Gastroesophageal sphincter (tissue), 3 donors: ENCODE results near the gene SLC7A14.

ENCODE experiments used
- EP300 ChIP-seq: sonication (generic); formaldehyde crosslinking; IDR thresholded peaks from one replicate; pipeline ENCODE4 v1.6.1; 2017; ENCODE audit warnings: antibody characterized with exemption, mild to moderate bottlenecking
- POLR2A ChIP-seq, 2 donors: fragments of 450-650 bp; IDR thresholded peaks; one replicate each; pipeline ENCODE4 v1.6.1; 2017; ENCODE audit warnings: antibody characterized with exemption in 2 of 2, mild to moderate bottlenecking in 2 of 2, moderate library complexity in 1 of 2
- TF ChIP-seq, protein P1 (sequence below), 4 experiments: fragments of 200-600 bp in 2 of 4; fragments of 450-650 bp in 2 of 4; sonication (generic) in 1 of 4; IDR thresholded peaks; one replicate each; pipeline ENCODE4 v1.5.1; 2017 to 2019; ENCODE audit warnings: antibody characterized with exemption in 4 of 4, mild to moderate bottlenecking in 2 of 4, moderate library complexity in 2 of 4

DNA sequence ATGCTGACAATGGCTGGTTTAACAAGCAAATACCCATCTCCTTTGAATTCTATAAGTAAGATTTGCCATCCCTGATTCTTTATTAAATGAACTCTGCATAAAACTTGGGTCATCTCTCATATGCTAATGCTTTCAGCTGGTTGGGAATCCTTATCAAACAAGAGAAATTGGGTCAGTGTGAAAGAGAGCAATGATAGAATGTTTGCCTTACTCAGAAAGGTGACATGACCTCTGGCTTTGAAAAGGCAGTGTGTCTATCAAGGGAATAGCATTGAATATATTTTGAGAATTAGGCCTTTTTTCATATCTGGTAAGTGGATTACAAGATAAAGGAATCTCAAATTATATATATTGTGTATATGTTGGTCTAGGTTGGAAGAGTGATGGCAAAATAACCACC, 8.7 kb upstream of the SLC7A14 start:
- TF ChIP-seq, protein P1, sequence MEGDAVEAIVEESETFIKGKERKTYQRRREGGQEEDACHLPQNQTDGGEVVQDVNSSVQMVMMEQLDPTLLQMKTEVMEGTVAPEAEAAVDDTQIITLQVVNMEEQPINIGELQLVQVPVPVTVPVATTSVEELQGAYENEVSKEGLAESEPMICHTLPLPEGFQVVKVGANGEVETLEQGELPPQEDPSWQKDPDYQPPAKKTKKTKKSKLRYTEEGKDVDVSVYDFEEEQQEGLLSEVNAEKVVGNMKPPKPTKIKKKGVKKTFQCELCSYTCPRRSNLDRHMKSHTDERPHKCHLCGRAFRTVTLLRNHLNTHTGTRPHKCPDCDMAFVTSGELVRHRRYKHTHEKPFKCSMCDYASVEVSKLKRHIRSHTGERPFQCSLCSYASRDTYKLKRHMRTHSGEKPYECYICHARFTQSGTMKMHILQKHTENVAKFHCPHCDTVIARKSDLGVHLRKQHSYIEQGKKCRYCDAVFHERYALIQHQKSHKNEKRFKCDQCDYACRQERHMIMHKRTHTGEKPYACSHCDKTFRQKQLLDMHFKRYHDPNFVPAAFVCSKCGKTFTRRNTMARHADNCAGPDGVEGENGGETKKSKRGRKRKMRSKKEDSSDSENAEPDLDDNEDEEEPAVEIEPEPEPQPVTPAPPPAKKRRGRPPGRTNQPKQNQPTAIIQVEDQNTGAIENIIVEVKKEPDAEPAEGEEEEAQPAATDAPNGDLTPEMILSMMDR (IDR thresholded peaks at IDR 0.05): no peak
- TF ChIP-seq EP300: no peak
- TF ChIP-seq POLR2A (IDR thresholded peaks at IDR 0.05): no peak
